HL-60/S4 treated with retinoic acid at 250 ng/mL for 4 days and 3 days (cell line): ENCODE results near the gene USP15.

Experiments
- in situ Hi-C: fragments of 300-500 bp; cut with MboI; formaldehyde crosslinking; loops from 2 replicates; pipeline ENCODE4 v1.7.0; 2022; ENCODE audit warnings: low sequenced_read_pairs

Gene USP15

GRCh38 chr12:62279961-62280360 lies 19.8 kb downstream of the USP15 start:
- in situ Hi-C loops, result no loop called here

GRCh38 chr12:62282057-62282774 lies 22.0 kb downstream of the USP15 start:
- in situ Hi-C loops, result no loop called here

- in situ Hi-C loops, result no loop called here
These were observed 24.5 kb downstream of the USP15 start for GRCh38 chr12:62284749-62285148.

- in situ Hi-C loops, result no loop called here
These were observed 25.1 kb downstream of the USP15 start for GRCh38 chr12:62285284-62285683.

GRCh38 chr12:62288328-62288727 lies 28.1 kb downstream of the USP15 start:
- in situ Hi-C loops, result no loop called here

- in situ Hi-C loops, result no loop called here
These were observed 30.6 kb downstream of the USP15 start for GRCh38 chr12:62290846-62291245.

GRCh38 chr12:62291864-62292760 lies 31.9 kb downstream of the USP15 start:
- in situ Hi-C loops, result no loop called here

- in situ Hi-C loops, result no loop called here
These were observed 32.6 kb downstream of the USP15 start for GRCh38 chr12:62292761-62293344.

GRCh38 chr12:62294378-62294777 lies 34.2 kb downstream of the USP15 start:
- in situ Hi-C loops, result no loop called here

GRCh38 chr12:62296001-62296400 lies 35.8 kb downstream of the USP15 start:
- in situ Hi-C loops, result no loop called here

GRCh38 chr12:62297321-62297720 lies 37.1 kb downstream of the USP15 start:
- in situ Hi-C loops, result no loop called here

- in situ Hi-C loops, result no loop called here
These were observed 39.4 kb downstream of the USP15 start for GRCh38 chr12:62299617-62300016.

- in situ Hi-C loops, result no loop called here
These were observed 41.0 kb downstream of the USP15 start for GRCh38 chr12:62301080-62301798.

- in situ Hi-C loops, result no loop called here
These were observed 41.6 kb downstream of the USP15 start for GRCh38 chr12:62301799-62302133.

GRCh38 chr12:62304560-62304959 lies 44.4 kb downstream of the USP15 start:
- in situ Hi-C loops, result no loop called here

- in situ Hi-C loops, result no loop called here
These were observed 45.6 kb downstream of the USP15 start for GRCh38 chr12:62305778-62306177.

GRCh38 chr12:62306569-62307530 lies 46.6 kb downstream of the USP15 start:
- in situ Hi-C loops, result no loop called here

GRCh38 chr12:62308201-62308600 lies 48.0 kb downstream of the USP15 start:
- in situ Hi-C loops, result no loop called here

- in situ Hi-C loops, result no loop called here
These were observed 53.6 kb downstream of the USP15 start for GRCh38 chr12:62313727-62314380.

- in situ Hi-C loops, result no loop called here
These were observed 56.8 kb downstream of the USP15 start for GRCh38 chr12:62317017-62317416.
